Rectal smooth muscle tissue (tissue), 1 donor: ENCODE results near the gene FOXP2.
"Not testable (repeated sequence)": the region's sequence is repeated elsewhere in the genome, so short reads cannot be mapped to it uniquely, and the experiment has no call there.

Experiments
- H3K27ac ChIP-seq: one replicate; pipeline ENCODE4 v1.7.0; 2013; ENCODE audit warnings: low read depth, low read length, inconsistent platforms
- H3K27me3 ChIP-seq: one replicate; pipeline ENCODE4 v1.7.0; 2013; ENCODE audit warnings: low read length; ENCODE audit not compliant: control insufficient read depth, insufficient read depth
- H3K36me3 ChIP-seq: one replicate; pipeline ENCODE4 v1.7.0; 2013; ENCODE audit warnings: low read length; ENCODE audit not compliant: control insufficient read depth, insufficient read depth
- H3K4me1 ChIP-seq: one replicate; pipeline ENCODE4 v1.7.0; 2013; ENCODE audit warnings: low read length; ENCODE audit not compliant: control insufficient read depth, insufficient read depth
- H3K4me3 ChIP-seq: one replicate; pipeline ENCODE4 v1.7.0; 2013; ENCODE audit warnings: low read length
- H3K9ac ChIP-seq: one replicate; pipeline ENCODE4 v1.7.0; 2013; ENCODE audit warnings: low read length

The FOXP2 gene

DNA sequence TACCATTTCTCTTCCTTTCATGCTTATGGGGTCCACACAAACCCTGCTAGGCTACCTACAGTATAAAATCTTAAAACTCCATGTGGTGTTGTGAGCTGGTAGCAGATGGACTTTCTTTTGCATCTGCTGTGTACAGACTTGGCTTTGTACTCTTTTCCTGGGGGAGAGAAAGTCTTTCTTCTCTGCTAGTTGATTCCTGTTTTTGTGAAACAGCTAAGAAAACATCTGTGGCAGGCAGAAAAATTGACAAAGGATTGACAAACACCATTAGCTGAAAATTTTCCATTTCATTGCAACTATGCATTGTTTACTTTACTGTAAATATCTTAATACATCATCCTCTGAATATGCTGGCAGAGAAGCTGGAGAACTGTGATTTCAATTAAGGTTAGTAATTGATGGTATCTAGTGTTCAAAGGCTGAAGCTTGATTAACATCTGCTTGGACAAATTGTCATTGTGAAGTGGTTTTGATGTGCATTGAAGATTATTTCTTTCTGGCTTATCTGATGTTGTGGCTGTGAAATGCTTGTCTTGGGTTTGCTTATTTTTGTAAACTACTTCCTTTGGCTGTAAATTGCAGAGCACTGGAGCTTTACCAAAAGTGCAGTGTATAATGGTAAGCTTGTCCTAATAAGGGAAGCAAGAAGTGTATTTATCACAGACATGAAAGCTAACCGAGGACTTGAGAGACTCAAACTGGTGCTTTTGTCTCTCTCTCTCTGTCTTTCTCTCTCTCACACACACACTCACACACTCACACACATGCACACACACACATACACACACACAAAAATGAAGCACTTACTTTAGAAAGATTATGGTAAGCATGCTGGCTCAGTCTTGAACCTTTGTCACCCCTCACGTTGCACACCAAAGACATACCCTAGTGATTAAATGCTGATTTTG, at the start of gene FOXP2:
Gene FOXP2, plus strand, starts transcription at position 660 of the 908 bp plus-strand sequence. CDS start 11,697 bp downstream, outside the sequence.
- peak within 1 kb of the TSS; percentile 27 for H3K9ac ChIP-seq
- H3K36me3 ChIP-seq: no peaks in the 10 kb centered on the region
- H3K4me3 ChIP-seq: peak within 1 kb of the TSS; percentile 52
- no peaks in the 10 kb centered on the region for H3K27me3 ChIP-seq
- peak within 1 kb of the TSS; percentile 81 for H3K27ac ChIP-seq
- peaks cover 10% of the 10 kb centered on the region for H3K4me1 ChIP-seq

- Histone ChIP-seq H3K27me3 (no peaks in the 10 kb centered on the region), H3K9ac (no peak overlapping the region), H3K27ac (no peak overlapping the region), H3K36me3 (no peaks in the 10 kb centered on the region), H3K4me3 (no peak overlapping the region), H3K4me1 (no peaks in the 10 kb centered on the region)
Measured at GRCh38 chr7:114365791-114366190, 48.8 kb upstream of the FOXP2 start.

DNA sequence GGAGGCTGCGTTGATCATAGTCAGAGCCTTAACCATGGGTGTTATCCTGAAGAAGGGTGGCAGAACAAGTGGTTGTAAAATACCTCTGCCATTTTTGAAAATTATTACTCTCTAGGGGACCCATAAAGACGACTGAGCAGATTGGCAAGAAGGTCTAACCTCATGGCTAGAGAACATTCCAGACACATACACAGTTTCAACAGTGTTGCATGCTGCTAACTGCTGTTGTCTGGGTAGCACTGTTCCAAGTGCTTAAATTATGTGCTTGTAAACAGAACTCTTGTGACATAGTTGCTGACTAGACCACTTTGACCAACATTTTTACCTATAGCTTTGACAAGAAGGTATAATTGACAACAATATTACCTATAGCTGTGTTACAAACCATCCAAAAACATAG, 46.1 kb upstream of the FOXP2 start:
- H3K4me3 ChIP-seq: no peak overlapping the region
- H3K4me1 ChIP-seq: no peaks in the 10 kb centered on the region
- H3K27ac ChIP-seq: no peak overlapping the region
- H3K36me3 ChIP-seq: no peaks in the 10 kb centered on the region
- H3K27me3 ChIP-seq: no peaks in the 10 kb centered on the region
- H3K9ac ChIP-seq: no peak overlapping the region

DNA sequence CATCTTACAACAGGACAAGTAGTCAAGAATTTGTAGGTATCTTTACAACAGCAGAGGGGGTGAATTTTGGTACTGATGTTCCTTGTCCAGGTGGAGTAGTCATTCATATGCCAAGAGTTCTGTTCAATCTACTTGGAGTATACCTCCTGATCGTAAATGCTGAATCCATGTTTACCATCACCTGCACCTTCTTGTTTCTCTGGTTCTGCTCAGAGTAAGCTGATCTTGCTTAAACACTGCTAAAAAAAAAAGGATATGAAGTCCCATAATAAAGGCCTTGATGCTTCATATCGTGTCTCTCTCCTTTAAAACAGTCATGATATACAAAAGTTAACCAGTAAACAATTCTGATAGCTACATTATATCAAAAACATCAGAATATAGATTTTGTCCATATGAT, 45.3 kb upstream of the FOXP2 start:
- no peak overlapping the region for H3K4me3 ChIP-seq

DNA sequence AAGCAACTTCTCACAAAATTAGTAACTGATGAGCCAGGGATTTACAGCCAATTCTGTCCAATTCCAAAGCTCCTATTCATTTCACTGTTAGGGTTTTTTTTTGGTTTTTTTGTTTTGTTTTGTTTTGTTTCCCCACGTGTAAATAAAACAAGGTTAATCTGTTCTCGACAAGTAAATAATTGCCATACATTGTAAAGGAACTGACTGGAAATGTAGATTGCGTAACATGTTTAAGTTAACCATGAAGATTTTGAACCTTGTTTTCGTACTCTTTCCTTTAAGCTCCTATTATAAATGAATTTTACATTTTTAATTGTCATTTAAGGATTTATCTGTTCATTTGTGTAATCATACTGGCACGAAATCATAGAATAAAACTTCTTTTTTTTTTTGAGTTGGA, 42.0 kb upstream of the FOXP2 start:
- H3K4me1 ChIP-seq: no peaks in the 10 kb centered on the region

More for the DNA sequence above, 45.3 kb upstream of the FOXP2 start:
- Histone ChIP-seq H3K4me1 (no peaks in the 10 kb centered on the region), H3K27me3 (no peaks in the 10 kb centered on the region), H3K36me3 (no peaks in the 10 kb centered on the region), H3K27ac (no peak overlapping the region), H3K9ac (no peak overlapping the region)

GRCh38 chr7:114375907-114376306, 38.7 kb upstream of the FOXP2 start:
- no peaks in the 10 kb centered on the region for H3K36me3 ChIP-seq
- H3K4me1 ChIP-seq: no peaks in the 10 kb centered on the region
- H3K9ac ChIP-seq: no peak overlapping the region
- no peak overlapping the region for H3K27ac ChIP-seq
- H3K4me3 ChIP-seq: no peak overlapping the region
- H3K27me3 ChIP-seq: no peaks in the 10 kb centered on the region

More for the DNA sequence above, 42.0 kb upstream of the FOXP2 start:
- Histone ChIP-seq H3K27ac (no peak overlapping the region), H3K36me3 (no peaks in the 10 kb centered on the region), H3K4me3 (no peak overlapping the region), H3K9ac (no peak overlapping the region), H3K27me3 (no peaks in the 10 kb centered on the region)

DNA sequence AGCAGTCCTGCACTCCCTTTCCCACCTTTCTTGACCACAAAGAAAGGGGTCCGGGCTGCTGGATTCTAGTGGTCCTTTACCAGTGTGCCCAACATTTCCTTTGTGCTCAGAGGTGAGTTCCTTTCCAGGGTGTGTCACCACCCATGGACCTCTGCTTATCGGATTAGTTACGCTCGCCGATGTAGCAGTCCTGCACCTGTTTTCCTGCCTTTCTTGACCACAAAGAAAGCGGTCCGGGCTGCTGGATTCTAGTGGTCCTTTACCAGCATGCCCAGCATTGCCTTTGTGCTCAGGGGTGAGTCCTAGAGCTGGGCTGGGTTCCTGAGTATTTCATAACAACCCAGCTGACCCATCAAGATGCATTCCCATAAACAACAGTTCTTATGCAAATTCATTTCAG, 30.7 kb upstream of the FOXP2 start:
- not testable (repeated sequence) for H3K27me3 ChIP-seq, H3K36me3 ChIP-seq, H3K4me3 ChIP-seq, H3K27ac ChIP-seq, H3K4me1 ChIP-seq, H3K9ac ChIP-seq

GRCh38 chr7:114384346-114384745, 30.3 kb upstream of the FOXP2 start:
- H3K9ac ChIP-seq, H3K36me3 ChIP-seq, H3K4me3 ChIP-seq, H3K27me3 ChIP-seq, H3K4me1 ChIP-seq, H3K27ac ChIP-seq: not testable (repeated sequence)

DNA sequence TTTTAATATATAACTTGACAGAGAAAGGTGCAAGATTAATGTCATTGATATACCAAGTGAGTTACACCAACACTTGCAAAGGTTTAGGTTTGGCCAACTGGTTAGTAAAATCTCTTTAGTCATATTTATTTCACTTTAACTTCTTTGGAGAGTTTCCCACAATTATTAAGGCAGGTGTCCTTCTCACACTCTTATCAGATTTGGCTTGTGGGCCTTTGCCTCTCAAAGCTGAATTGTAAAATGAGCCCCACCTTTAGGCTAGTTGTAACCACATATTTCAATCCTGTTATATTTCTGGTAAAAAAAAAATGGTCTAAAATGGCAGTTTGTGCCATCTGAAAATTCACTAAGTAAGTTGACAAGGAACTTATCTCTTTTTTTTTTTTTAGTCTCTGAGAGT, 26.6 kb upstream of the FOXP2 start:
- Histone ChIP-seq H3K4me1 (no peaks in the 10 kb centered on the region), H3K9ac (no peak overlapping the region), H3K4me3 (no peak overlapping the region), H3K36me3 (no peaks in the 10 kb centered on the region), H3K27ac (no peak overlapping the region), H3K27me3 (no peaks in the 10 kb centered on the region)

DNA sequence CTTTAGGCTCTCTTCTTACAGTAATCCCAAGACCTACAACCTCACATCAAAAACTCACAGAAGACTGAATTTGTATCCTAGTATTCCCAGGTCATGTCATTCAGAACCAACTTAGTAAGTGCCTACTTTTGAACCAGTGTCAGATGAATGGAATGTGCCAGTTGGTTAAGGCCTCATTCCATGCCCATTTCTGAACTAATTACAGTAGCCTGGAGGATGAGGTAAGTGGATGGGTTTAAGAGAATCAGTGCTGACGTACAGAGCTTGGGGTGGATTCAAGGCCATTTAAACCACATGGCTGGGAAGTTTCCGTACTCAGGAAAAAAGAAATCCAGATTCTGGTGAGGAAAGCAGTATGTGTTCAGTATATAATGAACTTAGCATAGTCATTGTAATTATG, 21.9 kb upstream of the FOXP2 start:
- Histone ChIP-seq H3K36me3 (no peaks in the 10 kb centered on the region), H3K27me3 (no peaks in the 10 kb centered on the region), H3K4me1 (no peaks in the 10 kb centered on the region), H3K4me3 (no peak overlapping the region), H3K27ac (no peak overlapping the region), H3K9ac (no peak overlapping the region)

GRCh38 chr7:114402876-114403635, 11.6 kb upstream of the FOXP2 start:
- no peaks in the 10 kb centered on the region for H3K36me3 ChIP-seq
- H3K27ac ChIP-seq: no peak overlapping the region
- no peak overlapping the region for H3K9ac ChIP-seq
- peaks cover 4% of the 10 kb centered on the region for H3K4me1 ChIP-seq
- no peaks in the 10 kb centered on the region for H3K27me3 ChIP-seq
- H3K4me3 ChIP-seq: no peak overlapping the region

DNA sequence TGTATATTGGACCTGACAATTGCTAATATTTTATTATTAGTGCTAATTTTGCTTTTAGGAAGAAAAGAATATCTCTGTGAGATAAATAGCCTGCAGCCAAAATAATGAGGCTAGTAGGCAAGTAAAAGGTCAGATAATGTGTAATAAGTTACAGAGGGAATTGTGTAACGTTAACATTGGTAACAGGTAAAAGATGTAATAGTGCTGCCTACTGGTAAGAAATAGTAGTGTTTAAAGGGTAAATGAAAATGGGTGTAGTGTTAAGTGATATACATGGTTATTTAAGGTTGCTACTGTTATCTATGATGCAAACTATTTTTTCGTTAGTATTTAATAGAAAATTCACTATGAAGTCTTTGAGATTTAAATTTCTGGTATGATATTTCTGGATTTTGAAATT, 9.2 kb upstream of the FOXP2 start:
- Histone ChIP-seq H3K27ac (no peak overlapping the region), H3K9ac (no peak overlapping the region), H3K4me1 (peaks cover 4% of the 10 kb centered on the region), H3K36me3 (no peaks in the 10 kb centered on the region), H3K4me3 (no peak overlapping the region), H3K27me3 (no peaks in the 10 kb centered on the region)
